GM08714 (cell line): Measurements from ENCODE around the gene DLG2.
"Not testable (repeated sequence)": the region's sequence is repeated elsewhere in the genome, so short reads cannot be mapped to it uniquely, and the experiment has no call there.

Experiments used
- H3K4me3 ChIP-seq: fragments of 200-500 bp; sonication (Bioruptor generic); 2 replicates; pipeline ENCODE4 v1.5.1; 2014; ENCODE audit warnings: mild to moderate bottlenecking, low read length, inconsistent platforms
- ZNF274 ChIP-seq: IDR thresholded peaks from 2 replicates; pipeline ENCODE4 v1.6.1; 2012; ENCODE audit warnings: mild to moderate bottlenecking, low read depth, low read length

DLG2 gene

GRCh38 chr11:85627332-85627997 is at the start of gene DLG2:
TSS of gene DLG2 (minus strand) at chr11:85627344.
- TF ChIP-seq ZNF274: no peak
- peak within 1 kb of the TSS; percentile 75 for H3K4me3 ChIP-seq

- TF ChIP-seq ZNF274: no peak
- no peak overlapping the region for H3K4me3 ChIP-seq
Observed at GRCh38 chr11:85673393-85673792, 46.2 kb upstream of the DLG2 start.

GRCh38 chr11:85672105-85672902 is 45.2 kb upstream of the DLG2 start:
- TF ChIP-seq ZNF274: no peak
- no peak overlapping the region for H3K4me3 ChIP-seq

GRCh38 chr11:85670949-85671663 is 44.0 kb upstream of the DLG2 start:
- not testable (repeated sequence) for H3K4me3 ChIP-seq

- TF ChIP-seq ZNF274: no peak
- H3K4me3 ChIP-seq: no peak overlapping the region
Observed at GRCh38 chr11:85668157-85668556, 41.0 kb upstream of the DLG2 start.

GRCh38 chr11:85666687-85667086 is 39.5 kb upstream of the DLG2 start:
- H3K4me3 ChIP-seq: no peak overlapping the region
- no peak for TF ChIP-seq ZNF274

GRCh38 chr11:85665733-85666132 is 38.6 kb upstream of the DLG2 start:
- no peak overlapping the region for H3K4me3 ChIP-seq
- TF ChIP-seq ZNF274: no peak

GRCh38 chr11:85664615-85665481 is 37.7 kb upstream of the DLG2 start, which contains the start of gene CREBZF:
TSS of gene CREBZF (minus strand) at chr11:85665129. CDS start at chr11:85664875, 254 bp downstream.
- TF ChIP-seq ZNF274: no peak
- peak within 1 kb of the TSS; percentile 88 for H3K4me3 ChIP-seq

- no peak for TF ChIP-seq ZNF274
- peak overlapping the region; percentile 88 for H3K4me3 ChIP-seq
Observed at GRCh38 chr11:85663753-85664614, 36.8 kb upstream of the DLG2 start.

- no peak for TF ChIP-seq ZNF274
- H3K4me3 ChIP-seq: peak overlapping the region; percentile 88
Observed at GRCh38 chr11:85663080-85663752, 36.1 kb upstream of the DLG2 start.

GRCh38 chr11:85661972-85662664 is 35.0 kb upstream of the DLG2 start:
- TF ChIP-seq ZNF274: no peak
- H3K4me3 ChIP-seq: peak overlapping the region; percentile 88; the same call in 1 of the 2 replicates

- no peak overlapping the region for H3K4me3 ChIP-seq
- no peak for TF ChIP-seq ZNF274
Observed at GRCh38 chr11:85658180-85658579, 31.0 kb upstream of the DLG2 start.
